Stimulated activated CD8-positive, alpha-beta memory T cell treated with anti-CD3 and anti-CD28 coated beads, Interleukin-15, amount 100 ng/mL, for 1 hour (primary cell): ENCODE measurements around the gene EXOSC5.
"Not testable (repeated sequence)": the region's sequence is repeated elsewhere in the genome, so short reads cannot be mapped to it uniquely, and the experiment has no call there.

Experiments
- DNase-seq: peaks from one replicate; pipeline ENCODE4 v3.0.0-alpha.2; 2020; ENCODE audit warnings: low read depth

Gene EXOSC5

GRCh38 chr19:41405776-41406175, 8.6 kb upstream of the EXOSC5 start:
- no peak for DNase-seq

DNA sequence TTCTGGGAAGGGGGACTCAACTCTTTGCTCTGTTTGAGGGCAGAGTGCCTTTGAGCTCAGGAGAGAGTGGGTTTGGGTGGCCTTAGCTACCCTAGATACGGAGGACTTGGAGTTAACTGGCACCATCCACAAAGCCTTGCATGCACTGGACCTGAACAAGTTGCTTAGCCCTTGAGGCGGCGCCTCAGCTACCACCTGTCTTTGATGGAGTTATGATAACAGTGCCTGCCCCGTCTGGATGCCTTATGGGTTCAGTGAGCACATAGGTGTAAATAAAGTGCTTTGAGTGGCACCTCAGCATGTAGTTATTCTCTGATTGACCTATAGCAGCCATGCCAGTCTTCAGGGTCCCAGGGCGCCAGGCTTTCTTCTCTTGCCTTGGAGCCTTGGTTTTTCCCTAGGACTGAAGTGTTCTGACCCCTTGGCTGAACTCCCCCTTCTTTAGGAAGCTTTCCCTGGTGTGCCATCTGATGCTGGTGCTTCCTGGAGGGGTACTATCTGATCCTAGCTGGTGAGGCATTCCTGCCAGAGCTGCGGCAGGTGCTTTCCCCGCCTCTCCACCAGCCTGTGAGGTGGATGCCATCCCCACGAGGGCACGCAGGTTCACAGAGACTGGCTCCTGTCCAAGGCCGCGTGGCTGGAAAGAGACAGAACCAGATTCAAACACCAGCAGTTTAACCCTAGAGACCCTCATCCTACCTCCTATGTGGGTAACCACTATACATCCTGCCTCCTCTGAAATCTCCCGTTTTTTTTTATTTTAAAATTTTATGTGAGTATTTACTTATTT, 6.2 kb upstream of the EXOSC5 start:
- DNase-seq = no peak

DNA sequence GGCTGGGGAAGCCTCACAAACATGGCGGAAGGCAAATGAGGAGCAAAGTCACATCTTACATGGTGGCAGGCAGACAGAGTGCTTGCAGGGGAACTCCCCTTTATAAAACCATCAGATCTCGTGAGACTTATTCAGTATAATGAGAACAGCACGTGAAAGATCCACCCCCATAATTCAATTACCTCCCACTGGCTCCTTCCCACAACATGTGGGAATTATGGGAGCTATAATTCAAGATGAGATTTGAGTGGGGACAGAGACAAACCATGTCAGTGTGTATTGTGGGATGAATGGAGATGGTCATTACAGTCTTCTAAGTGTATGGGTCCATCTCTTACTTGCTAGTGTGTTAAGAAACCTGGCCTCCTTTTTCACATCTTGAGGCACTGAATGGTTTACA, 4.9 kb upstream of the EXOSC5 start:
- DNase-seq = no peak

- DNase-seq = no peak
These were observed 4.3 kb upstream of the EXOSC5 start for GRCh38 chr19:41401483-41401882.

- no peak for DNase-seq
These were observed 2.4 kb upstream of the EXOSC5 start for GRCh38 chr19:41399525-41399924.

GRCh38 chr19:41399091-41399490, 1.9 kb upstream of the EXOSC5 start:
- no peak for DNase-seq

DNA sequence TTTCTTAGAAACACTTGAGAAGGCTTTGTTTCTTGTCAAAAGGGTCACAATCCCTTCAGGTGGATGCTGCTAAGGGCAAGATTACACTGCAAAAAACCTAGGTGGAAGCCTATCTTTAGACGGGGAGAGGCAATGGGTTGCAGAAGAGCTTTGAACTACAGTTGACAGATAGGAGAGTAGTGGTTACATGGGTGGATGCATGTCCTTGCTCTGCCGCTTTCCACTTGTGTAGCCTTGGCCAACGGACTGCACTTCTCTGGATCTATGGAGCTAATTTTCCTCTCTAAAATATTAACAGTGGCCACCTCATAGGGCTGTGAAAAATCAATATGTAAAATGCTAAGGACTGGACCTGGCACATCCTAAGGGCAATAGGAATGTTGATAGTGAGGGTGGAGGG, 1.4 kb upstream of the EXOSC5 start:
- no peak for DNase-seq

DNA sequence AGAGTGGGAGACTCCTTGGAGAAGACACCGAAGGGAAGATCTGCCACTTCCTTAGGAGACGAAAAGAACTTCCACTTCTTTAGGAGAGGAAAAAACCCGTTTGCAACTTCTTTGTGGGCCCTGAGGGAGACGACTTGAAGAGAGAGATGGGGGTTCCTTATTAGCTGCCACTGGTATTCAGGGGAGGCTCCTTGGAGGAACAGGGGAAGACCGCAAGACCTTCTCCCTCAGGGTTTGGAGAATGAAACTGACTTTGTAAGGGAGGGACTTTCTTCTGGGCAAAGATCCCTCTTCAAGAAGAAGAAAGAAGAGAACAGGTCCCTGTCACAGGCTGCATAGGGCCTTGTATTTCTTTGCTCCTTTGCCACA, 875 bp upstream of the EXOSC5 start:
- DNase-seq = no peak

DNA sequence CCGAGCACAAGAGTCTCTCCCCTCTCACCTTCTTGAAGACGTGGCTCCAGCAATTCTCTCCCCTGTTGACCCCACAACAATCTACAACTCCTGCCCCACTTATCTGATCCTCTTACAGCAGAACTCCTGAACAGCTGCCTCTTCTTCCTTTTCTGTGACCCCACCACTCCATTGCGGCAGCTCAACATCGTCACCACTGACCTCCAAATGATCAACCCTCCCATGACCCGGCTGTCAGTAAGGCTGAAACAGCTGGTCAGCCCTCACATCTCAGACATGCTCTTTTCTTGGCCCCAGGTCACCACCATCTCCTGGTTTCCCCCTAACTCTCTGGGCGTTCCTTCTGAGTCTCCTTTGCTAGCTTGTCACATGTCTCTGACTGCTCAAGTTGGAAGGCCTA, 1.8 kb downstream of the EXOSC5 start:
- no peak for DNase-seq

DNA sequence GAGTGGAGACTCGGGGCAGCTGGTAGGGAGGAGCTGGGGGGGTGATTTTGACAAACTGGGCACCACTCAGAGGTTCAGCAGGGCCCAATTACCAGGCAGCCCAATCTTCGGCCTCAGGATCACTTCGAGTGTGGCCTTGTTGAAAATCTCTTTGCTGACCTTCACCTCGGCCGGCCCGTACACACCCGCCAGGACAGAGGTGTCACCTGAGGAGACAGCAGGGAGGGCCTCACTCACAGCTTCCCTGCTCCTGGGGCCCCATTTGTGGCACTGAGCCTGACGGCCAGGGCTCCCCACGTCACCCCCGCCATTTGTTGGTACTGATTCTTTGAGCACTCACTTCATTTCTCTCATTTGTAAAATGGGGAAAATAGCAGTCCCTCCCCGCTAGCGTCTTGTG, 4.4 kb downstream of the EXOSC5 start:
- DNase-seq = no peak

- DNase-seq = no peak
These were observed 5.5 kb downstream of the EXOSC5 start for GRCh38 chr19:41391618-41392017.

DNA sequence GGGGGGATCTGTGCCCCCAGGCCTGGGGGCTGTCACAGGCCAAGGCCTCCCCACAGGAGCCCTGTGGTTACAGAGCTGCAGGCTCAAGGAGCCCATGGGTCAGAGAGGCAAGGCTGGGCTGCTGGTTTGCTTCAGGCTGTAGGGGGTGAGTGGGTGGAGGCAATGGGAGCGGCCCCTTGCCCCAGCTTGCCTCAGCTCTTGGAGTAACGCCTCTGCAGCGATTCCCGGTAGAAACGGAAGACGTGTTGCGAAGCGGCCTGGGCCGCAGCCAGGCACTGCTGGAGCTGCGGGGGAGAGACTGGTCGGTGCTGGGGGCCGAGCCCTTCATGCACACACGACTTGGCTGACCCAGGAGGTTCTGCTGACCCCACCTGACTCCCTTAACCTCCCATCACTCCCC, 10.7 kb downstream of the EXOSC5 start:
- DNase-seq = no peak

- DNase-seq = no peak
These were observed 12.8 kb downstream of the EXOSC5 start for GRCh38 chr19:41384351-41384750.

DNA sequence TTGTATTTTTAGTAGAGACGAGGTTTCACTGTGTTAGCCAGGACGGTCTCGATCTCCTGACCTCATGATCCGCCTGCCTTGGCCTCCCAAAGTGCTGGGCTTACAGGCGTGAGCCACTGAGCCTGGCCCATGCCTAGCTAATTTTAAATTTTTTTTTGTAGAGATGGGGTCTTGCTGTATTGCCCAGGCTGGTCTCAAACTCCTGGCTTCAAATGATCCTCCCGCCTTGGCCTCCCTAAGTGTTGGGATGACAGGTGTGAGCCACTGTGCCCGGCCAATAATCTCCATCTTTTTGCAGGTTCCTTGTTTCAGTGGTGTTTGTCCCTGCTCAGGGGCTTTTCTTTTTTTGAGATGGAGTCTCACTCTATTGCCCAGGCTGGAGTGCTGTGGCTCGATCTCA, 15.6 kb downstream of the EXOSC5 start:
- not testable (repeated sequence) for DNase-seq

DNA sequence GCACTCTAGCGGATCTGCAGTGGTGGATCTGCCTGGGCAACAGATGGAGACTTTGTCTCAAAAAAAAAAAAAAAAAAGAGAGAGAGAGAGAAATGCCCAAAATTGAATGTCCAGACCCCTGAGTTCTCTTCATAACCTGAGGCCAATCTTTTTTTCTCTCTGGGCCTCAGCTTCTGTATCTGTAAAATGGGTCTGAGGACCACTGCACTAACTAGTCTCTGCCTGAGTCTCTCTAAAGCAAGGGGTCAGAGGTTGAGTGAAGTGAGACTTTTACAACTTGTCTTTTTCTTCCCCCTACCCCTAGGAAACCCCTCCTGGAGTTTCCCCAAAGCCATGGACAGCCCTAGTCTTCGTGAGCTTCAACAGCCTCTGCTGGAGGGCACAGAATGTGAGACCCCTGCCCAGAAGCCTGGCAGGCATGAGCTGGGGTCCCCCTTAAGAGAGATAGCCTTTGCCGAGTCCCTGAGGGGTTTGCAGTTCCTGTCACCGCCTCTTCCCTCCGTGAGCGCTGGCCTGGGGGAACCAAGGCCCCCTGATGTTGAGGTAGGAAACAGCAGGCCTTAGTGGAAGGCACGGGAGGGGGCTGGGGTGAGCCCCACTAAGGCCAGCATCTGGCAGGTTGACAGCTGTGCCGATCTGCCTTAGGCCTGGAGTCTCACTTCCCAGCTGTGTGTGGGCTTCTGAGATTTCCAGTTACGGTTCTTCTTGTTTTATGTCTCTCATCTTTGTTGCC, 19.0 kb downstream of the EXOSC5 start:
- no peak for DNase-seq

GRCh38 chr19:41376998-41377365, 20.2 kb downstream of the EXOSC5 start:
- no peak for DNase-seq

- no peak for DNase-seq
These were observed 20.7 kb downstream of the EXOSC5 start, which contains the start of gene TMEM91 for GRCh38 chr19:41376241-41376997. Gene TMEM91, plus strand, starts transcription at chr19:41376533. Its CDS starts 1,777 bp downstream, at chr19:41378310.

DNA sequence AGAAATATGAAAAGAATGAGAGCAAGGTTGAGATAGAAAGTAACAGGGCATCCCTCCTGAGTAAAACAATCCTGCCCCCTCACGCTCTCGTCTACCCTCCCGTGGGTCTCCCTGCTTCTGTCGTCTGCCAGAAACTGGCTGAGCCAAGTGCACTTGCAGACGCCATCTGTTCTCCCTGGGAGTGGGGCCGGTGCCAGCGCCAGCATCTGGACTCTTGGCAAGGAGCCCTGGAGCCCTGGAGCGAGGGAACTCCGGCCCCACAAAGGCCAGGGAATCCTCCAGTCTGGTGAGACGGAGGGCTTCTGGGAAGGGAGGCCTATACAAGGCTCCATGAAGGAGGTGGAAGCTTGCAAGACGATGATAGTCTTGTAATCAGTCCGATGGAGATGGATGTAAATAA, 23.2 kb downstream of the EXOSC5 start:
- no peak for DNase-seq

- no peak for DNase-seq
These were observed 24.7 kb downstream of the EXOSC5 start for GRCh38 chr19:41372501-41372900.

- DNase-seq = no peak
These were observed 25.6 kb downstream of the EXOSC5 start for GRCh38 chr19:41371541-41371940.

DNA sequence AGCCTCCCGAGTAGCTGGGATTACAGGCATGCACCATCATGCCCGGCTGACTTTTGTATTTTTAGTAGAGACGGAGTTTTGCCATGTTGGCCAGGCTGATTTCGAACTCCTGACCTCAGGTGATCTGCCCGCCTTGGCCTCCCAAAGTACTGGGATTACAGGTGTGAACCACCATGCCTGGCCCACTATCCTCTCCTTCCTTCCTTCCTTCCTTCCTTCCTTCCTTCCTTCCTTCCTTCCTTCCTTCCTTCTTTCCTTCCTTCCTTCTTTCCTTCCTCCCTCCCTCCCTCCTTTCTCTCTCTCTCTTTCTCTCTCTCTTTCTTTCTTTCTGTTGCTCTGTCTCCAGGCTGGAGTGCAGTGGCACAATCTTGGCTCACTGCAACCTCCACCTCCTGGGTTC, 26.0 kb downstream of the EXOSC5 start:
- DNase-seq = not testable (repeated sequence)

DNA sequence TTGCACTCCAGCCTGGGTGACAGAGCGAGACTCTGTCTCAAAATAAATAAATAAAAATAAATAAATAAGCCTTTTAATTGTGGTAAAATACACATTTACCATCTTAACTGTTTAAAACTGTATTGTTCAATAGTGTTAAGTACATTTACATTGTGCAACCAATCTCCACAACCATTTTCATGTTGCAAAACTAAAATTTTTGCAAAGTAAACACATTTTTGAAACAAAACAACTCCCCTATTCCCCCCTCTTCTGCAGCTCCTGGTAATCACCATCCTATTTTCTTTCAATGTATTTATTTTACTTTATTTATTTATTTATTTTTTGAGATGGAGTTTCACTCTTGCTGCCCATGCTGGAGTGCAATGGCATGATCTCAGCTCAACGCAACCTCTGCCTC, 27.4 kb downstream of the EXOSC5 start:
- DNase-seq = no peak

- no peak for DNase-seq
These were observed 29.3 kb downstream of the EXOSC5 start for GRCh38 chr19:41367848-41368301.
